Left hindlimb (tissue), 1 donor: Measurements from ENCODE around the gene TCEA2.

Experiments
- DNase-seq: peaks from one replicate; pipeline ENCODE4 v3.0.0-alpha.2; 2018

The TCEA2 gene

DNA sequence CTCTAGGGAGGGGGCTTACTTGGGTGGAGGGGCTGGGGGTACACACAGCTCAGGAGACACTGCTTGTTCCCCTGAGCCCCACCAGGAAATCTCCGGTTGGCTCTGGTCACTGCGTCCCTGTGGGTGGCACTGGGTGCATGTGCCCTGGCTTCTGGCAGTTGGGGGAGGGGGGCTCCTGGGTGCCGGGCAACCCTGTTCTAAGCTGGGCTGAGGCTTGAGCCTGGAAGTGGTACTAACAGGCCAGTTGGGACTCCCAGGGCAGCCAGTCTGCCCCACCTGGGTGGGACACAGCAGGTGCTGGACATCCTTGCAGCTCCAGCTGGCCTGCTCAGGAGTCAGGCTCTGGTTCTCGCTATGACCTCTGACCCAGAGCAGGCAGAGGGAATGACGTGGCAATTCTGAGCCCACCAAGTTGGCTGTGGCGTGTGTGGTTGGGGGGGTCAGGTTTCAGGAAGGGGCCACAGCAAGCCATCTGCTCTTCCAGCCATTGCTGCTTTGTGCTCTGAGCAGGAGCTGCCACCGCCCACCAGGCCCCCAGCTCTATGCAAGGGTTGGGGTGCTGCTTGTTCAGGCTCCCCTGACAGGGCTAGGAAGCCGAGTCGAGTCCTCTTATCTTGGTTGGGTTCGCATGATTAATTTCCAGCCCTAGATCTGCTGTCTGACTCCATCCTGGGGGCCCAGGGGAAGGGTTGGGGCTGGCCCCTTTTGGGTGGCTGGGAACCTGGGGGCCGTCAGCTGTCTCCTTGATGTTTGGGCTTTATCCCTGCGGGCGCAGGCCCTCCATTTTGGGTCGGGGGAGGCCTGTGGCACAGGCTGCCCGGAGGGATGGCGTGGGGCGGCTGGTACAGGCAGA, 26.4 kb upstream of the TCEA2 start:
- DNase-seq, result no peak

DNA sequence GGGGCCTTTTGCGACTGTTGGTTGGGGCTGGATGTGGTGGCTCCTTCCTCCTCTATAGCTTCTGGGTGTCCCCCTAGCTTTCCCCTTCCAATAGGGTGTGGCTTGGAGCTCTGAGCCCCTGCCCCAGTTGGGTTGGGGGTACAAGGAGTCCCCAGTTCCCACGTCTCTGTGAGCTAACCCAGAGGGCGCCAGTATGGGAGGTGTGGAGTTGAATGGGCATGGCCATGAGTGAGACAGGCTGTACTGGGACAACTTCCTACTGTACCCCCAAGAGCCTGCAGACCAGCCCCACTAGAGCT, 25.9 kb upstream of the TCEA2 start:
- no peak for DNase-seq

DNA sequence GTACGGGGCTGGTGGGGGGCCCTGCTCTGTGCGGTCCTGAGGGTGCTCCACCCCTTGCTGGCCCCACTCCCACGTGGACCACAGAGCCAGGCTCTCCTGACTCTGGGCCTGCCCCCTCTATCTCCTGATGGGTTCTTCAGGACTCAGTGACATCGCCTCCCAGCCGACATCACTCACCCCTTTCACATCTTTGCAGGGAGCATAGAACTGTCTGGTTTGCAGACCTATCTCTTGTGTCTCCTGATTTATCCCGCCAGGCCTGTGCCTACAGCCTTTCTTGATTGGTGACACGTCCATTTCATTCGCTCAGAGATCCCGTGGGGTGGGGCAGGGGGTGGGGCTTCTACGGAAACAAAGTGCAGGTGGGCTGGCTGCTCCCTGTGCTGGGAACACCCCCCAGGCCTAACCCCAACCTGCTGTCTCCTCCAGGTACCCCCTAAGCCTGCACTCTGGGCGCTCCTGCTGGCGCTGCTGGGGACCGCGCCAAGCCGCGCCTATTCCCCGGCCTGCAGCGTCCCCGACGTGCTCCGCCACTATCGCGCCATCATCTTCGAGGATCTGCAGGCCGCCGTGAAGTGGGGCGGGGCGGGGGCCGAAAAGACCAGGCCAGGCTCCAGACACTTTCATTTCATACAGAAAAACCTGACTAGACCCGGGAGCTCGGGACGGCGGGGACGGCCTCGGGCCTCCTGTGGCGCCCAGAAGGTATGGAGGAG, 25.3 kb upstream of the TCEA2 start:
- peak; percentile 37 for DNase-seq

- peak; percentile 41 for DNase-seq
Observed at GRCh38 chr20:64038224-64038564, 24.8 kb upstream of the TCEA2 start.

DNA sequence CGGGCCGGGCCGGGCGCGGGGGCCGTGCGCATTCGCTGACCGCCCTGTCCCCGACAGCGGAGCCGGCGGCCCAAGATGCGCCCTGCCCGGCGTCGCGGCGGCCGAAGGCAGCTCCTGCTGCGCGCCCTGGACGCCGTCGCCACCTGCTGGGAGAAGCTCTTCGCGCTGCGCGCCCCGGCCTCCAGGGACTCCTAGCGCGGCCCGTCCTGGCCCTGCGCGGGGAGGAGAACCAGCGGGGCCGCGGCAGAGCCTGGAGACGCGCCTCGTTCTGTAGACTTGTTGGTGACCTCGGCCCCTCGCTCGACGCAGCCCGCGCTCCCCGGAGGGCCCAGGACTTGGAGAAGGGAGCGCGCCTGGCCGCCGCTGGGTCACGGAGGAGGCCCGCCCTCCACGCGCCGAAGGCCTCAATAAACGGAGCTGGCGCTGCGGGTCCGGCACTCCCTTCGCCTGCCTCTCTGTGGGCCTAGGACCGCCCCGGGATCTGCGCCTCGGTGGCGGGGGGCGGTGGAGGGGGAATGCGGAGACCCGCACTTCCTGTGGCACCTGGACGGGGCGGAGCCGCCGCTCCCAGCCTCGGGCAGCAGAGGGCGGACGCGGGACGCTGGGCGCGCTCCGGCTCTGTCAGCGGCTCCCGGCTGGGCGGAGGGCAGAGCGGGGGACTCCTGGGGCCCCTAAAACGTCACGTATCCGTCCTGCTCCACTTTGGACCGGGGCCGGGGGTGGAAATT, 24.3 kb upstream of the TCEA2 start:
- DNase-seq, result peak; percentile 77

- DNase-seq, result peak; percentile 9
Observed at GRCh38 chr20:64039293-64040160, 23.5 kb upstream of the TCEA2 start.

DNA sequence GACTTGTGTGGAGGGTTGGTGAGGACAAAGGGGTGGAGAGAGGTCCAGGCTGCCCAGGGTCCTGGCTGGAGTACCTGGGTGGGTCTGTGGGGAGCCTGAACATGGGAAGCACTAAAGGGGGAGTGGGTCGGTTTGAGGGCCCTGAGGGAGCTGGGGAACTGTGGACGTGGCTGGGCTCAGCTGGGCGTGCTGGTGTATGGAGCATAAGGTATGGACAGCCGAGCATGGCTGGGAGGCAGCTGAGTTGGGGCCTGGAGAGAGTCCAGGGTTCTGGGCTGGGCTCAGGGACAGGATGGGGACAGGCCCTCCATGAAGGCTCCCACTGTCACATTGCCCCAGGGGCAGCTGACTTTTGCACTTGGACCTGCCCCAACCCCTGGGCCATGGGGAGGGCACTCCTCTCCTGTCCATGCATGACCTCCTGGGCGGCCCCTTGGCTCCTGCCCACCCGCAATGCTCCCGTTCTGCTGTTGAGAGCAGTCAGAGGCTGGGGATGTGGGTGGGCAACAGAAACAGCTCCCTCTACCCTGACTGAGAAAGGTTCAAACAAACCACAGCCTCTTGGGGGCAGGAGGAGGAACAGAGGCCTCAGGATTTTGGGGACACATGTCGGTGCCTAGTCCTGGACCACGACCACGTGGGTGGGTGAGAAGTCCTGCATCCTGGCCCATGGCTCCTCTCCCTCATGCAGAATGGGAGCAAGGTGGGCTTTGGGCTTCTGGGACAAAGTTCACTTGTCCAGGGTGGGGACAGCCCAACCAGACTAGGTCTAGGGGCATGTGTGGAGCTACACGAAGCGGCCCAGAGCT, 22.6 kb upstream of the TCEA2 start:
- DNase-seq, result peak; percentile 29

DNA sequence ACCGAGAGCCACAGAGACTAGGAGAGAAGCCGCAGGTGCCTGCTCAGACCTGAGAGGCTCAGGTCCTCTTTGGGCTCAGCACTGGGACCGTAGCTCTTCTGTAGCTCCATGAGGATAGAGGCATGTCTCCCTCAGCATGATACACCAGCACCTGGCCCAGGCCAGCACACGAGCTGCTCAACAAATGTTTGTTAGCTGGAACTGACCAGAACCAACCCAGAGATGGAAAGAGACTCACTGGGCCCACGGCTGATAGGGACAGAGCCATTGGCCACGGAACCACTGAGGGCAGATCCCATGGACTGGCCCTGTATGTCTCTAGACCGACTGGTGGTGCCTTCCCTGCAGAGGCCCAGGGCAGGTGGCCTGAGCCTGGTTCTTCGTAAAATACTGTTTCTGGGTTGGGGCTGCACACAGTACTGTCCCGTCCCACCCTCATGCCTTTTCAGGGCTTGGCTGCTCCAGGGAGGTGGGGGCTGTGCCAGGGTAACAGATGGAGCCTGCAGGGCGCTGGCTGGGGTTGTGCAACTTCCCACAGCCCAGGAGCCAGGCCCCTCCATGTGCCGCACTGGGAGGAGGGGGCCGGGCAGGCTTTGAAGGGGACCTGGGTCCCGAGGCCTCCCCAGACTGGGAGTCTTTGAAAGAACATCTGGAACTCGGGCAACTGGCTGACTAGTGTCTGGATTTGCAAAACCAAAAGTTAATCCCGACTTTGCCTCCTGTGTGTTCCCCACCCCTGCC, 21.8 kb upstream of the TCEA2 start:
- DNase-seq, result peak; percentile 23

- no peak for DNase-seq
Observed at GRCh38 chr20:64041781-64042053, 21.3 kb upstream of the TCEA2 start.

DNA sequence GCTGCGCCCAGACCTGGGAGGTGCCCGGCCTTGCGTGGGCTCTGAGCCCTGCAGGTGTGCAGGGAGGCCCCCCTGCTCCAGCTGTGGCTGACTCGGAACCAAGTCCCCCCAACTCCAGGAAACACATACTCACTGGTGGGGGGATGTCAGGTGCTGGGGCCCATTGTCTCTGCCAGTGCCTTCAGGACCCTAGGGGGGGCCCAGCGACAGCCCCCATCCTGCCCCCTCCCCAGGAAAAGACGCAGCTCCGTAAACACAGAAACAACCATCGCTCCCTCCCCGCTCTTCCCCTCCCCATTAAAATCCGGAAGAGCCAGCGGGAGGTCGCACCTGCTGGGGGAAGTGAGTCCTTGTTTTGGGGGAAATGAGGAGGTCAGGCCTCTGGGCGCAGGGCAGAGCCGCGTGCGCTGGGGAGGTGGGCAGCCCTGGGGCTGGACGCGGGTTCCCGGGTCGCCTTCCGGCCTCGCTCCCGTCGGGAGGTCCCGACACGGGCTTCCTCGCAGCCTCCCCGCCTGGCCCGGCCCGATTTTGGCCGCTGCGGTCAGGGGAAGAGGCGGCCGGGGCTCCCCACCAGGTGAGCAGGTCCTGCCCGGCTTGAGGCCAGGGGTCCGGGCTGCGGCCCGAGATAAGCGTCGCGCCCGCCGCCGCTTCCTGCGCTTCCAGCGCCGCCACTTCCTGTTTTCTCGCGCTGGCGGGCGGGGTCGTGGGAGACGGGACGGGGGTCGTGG, 20.8 kb upstream of the TCEA2 start:
- DNase-seq, result no peak

- DNase-seq, result no peak
Observed at GRCh38 chr20:64043768-64044167, 19.2 kb upstream of the TCEA2 start.

GRCh38 chr20:64044484-64045247, 18.3 kb upstream of the TCEA2 start:
- DNase-seq, result peak; percentile 41

GRCh38 chr20:64045346-64046011, 17.5 kb upstream of the TCEA2 start:
- peak; percentile 38 for DNase-seq

- DNase-seq, result no peak
Observed at GRCh38 chr20:64047046-64047389, 16.0 kb upstream of the TCEA2 start.

- no peak for DNase-seq
Observed at GRCh38 chr20:64047968-64048401, 15.0 kb upstream of the TCEA2 start.

GRCh38 chr20:64048402-64049044, 14.5 kb upstream of the TCEA2 start:
- DNase-seq, result peak; percentile 36

GRCh38 chr20:64049060-64049877, 13.7 kb upstream of the TCEA2 start, which contains the start of gene SOX18:
TSS of gene SOX18 (minus strand) at chr20:64049639. CDS start at chr20:64049516, 123 bp downstream.
- peak; percentile 61 for DNase-seq

DNA sequence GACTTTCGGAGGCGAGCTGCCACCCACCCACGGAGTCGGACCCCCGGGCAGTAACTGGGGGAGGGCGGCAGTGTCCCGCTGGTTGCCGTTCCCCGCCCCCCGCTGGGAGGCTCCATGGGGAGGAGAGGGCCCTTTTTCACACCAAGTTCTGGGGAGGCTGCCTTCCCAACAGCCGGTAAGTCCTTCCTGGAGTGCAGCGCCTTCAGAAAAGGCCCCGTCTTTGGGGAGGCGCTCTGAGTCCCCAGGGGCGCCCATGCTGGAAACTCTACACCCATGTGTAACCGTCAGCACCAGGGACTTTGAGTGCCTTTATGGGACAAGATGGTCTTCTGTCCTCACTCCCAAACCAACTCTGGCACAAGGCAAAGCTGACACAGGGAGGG, 13.1 kb upstream of the TCEA2 start:
- DNase-seq, result no peak
